A673 (cell line): Measurements from ENCODE around the gene ELMO3. TPM values are rescaled to one million over a fixed set of nuclear protein-coding genes. Genes with fewer than 3 reads are reported as not detected.

Experiments used
- BruUV-seq: library from RNA; stranded (reverse); fragments of 400-500 nt; replicated peaks from 2 replicates; lab custom pipeline; 2021; lab: Mats Ljungman, UMichigan
- CTCF ChIA-PET: fragments of 300-600 bp; sonication (Branson Sonifier 250); formaldehyde crosslinking; loops from one replicate; lab custom pipeline; 2022; ENCODE audit warnings: antibody characterized with exemption; lab: Charles Lee
- POLR2A ChIA-PET: fragments of 300-600 bp; sonication (Branson Sonifier 250); formaldehyde crosslinking; loops from one replicate; lab custom pipeline; 2022; ENCODE audit warnings: antibody characterized with exemption; ENCODE audit not compliant: low non-redundant PET; lab: Charles Lee
- DNase-seq: peaks from one replicate; pipeline ENCODE4 v3.0.0-alpha.2; 2015; ENCODE audit warnings: low spot score
- H3K27ac ChIP-seq: fragments of 200-600 bp; sonication (generic); 2 replicates; pipeline ENCODE4 v1.5.1; 2016; ENCODE audit warnings: mixed run types, low read depth, mild to moderate bottlenecking, mixed read lengths, antibody characterized with exemption, low read length; ENCODE audit not compliant: poor library complexity, severe bottlenecking
- H3K27me3 ChIP-seq: fragments of 200-600 bp; sonication (generic); replicated peaks from 2 replicates; pipeline ENCODE4 v1.6.1; 2017; ENCODE audit warnings: mixed run types, low read depth, mild to moderate bottlenecking, mixed read lengths, antibody characterized with exemption, low read length; ENCODE audit not compliant: insufficient read depth, poor library complexity
- H3K36me3 ChIP-seq: fragments of 200-600 bp; sonication (generic); 2 replicates; pipeline ENCODE4 v1.6.1; 2016; ENCODE audit warnings: mixed run types, mild to moderate bottlenecking, mixed read lengths, antibody characterized with exemption, low read length; ENCODE audit not compliant: insufficient read depth, poor library complexity, severe bottlenecking
- H3K4me1 ChIP-seq: fragments of 200-600 bp; sonication (generic); 2 replicates; pipeline ENCODE4 v1.6.1; 2017; ENCODE audit warnings: mixed run types, mild to moderate bottlenecking, mixed read lengths, antibody characterized with exemption, low read length; ENCODE audit not compliant: insufficient read depth, poor library complexity, severe bottlenecking
- H3K4me3 ChIP-seq: fragments of 200-600 bp; sonication (generic); 2 replicates; pipeline ENCODE4 v1.5.1; 2016; ENCODE audit warnings: low read depth, mixed run types, mild to moderate bottlenecking, mixed read lengths, low read length; ENCODE audit not compliant: poor library complexity, severe bottlenecking
- H3K9me3 ChIP-seq: fragments of 200-600 bp; sonication (generic); 2 replicates; pipeline ENCODE4 v1.6.1; 2016; ENCODE audit warnings: mixed run types, low read depth, mild to moderate bottlenecking, mixed read lengths, antibody characterized with exemption, low read length; ENCODE audit not compliant: poor library complexity, severe bottlenecking
- CTCF ChIP-seq: fragments of 300-800, 200-600 bp; sonication (generic); conservative IDR thresholded peaks from 2 replicates; pipeline ENCODE4 v1.5.1; 2017; ENCODE audit warnings: low read depth, mild to moderate bottlenecking, antibody characterized with exemption, low read length, moderate library complexity, mixed read lengths
- EZH2 ChIP-seq: fragments of 200-600 bp; sonication (generic); IDR thresholded peaks from 2 replicates; pipeline ENCODE4 v1.6.1; 2017; ENCODE audit warnings: borderline replicate concordance, low read depth, mild to moderate bottlenecking, mixed read lengths, antibody characterized with exemption, low read length; ENCODE audit not compliant: poor library complexity, severe bottlenecking
- intact Hi-C: fragments of 100-400 bp; cut with micrococcal nuclease; formaldehyde crosslinking; loops from one replicate; pipeline ENCODE4 v1.10.0; 2022; ENCODE audit not compliant: unreplicated experiment
- total RNA-seq: library from RNA; stranded (reverse); gene quantifications from 2 replicates; pipeline ENCODE4 v1.2.3, GENCODE V29; 2021

The ELMO3 gene
- total RNA-seq, 1 experiment from 2014 or later, result 4.7 TPM

GRCh38 chr16:67208154-67208896, 9.4 kb downstream of the ELMO3 start:
- Histone ChIP-seq H3K27me3 (no peaks in the 10 kb centered on the region), H3K36me3 (peaks cover 3% of the 10 kb centered on the region), H3K9me3 (no peaks in the 10 kb centered on the region), H3K4me3 (no peak overlapping the region), H3K4me1 (no peaks in the 10 kb centered on the region), H3K27ac (no peak overlapping the region)
- DNase-seq, result no peak
- ChIA-PET CTCF (interaction anchor here (0.6 kb wide), 1 partner anchor 19 kb away, joined by 3 read pairs; no protein-coding TSS in a partner anchor), POLR2A (no interaction called here)
- no TSS peak for BruUV-seq
- intact Hi-C loops, result no loop called here
- TF ChIP-seq CTCF (no peak), EZH2 (no peak)

- ChIA-PET POLR2A (no interaction called here), CTCF (no interaction called here)
- Histone ChIP-seq H3K9me3 (no peaks in the 10 kb centered on the region), H3K4me1 (no peaks in the 10 kb centered on the region), H3K36me3 (no peaks in the 10 kb centered on the region), H3K27ac (no peak overlapping the region), H3K4me3 (no peak overlapping the region), H3K27me3 (no peaks in the 10 kb centered on the region)
- intact Hi-C loops, result no loop called here
- BruUV-seq, result no TSS peak
- no peak for DNase-seq
- no peak for TF ChIP-seq EZH2
- no peak for TF ChIP-seq CTCF
Measured at GRCh38 chr16:67209565-67209964, 10.6 kb downstream of the ELMO3 start.

GRCh38 chr16:67210069-67210937, 11.4 kb downstream of the ELMO3 start:
- intact Hi-C loops, result no loop called here
- ChIA-PET POLR2A (interaction anchor here (0.6 kb wide), 1 partner anchor 259 kb away, joined by 3 read pairs; no protein-coding TSS in a partner anchor), CTCF (no interaction called here)
- BruUV-seq, result no TSS peak
- H3K4me1 ChIP-seq, result no peaks in the 10 kb centered on the region
- H3K36me3 ChIP-seq, result no peaks in the 10 kb centered on the region
- no peak overlapping the region for H3K27ac ChIP-seq
- no peaks in the 10 kb centered on the region for H3K27me3 ChIP-seq
- TF ChIP-seq EZH2 (no peak), CTCF (no peak)
- no peak overlapping the region for H3K4me3 ChIP-seq
- no peaks in the 10 kb centered on the region for H3K9me3 ChIP-seq
- DNase-seq, result no peak
